H1 (cell line): Measurements from ENCODE around the gene SRI. TPM values are rescaled to one million over a fixed set of nuclear protein-coding genes. Genes with fewer than 3 reads are reported as not detected.

ENCODE experiments used
- CEBPB ChIP-seq: IDR thresholded peaks from 2 replicates; pipeline ENCODE4 v1.6.1; 2012; ENCODE audit warnings: low read depth, low read length
- CTBP2 ChIP-seq: IDR thresholded peaks from 2 replicates; pipeline ENCODE4 v1.7.0; 2011; ENCODE audit warnings: borderline replicate concordance, mild to moderate bottlenecking, moderate library complexity, mixed read lengths, low read length; ENCODE audit not compliant: insufficient read depth, insufficient read length
- EP300 ChIP-seq, 2 experiments: IDR thresholded peaks; 1 replicate in 1 of 2; 2 replicates in 1 of 2; pipeline ENCODE4 v1.6.1; 2011 to 2012; ENCODE audit warnings: low read depth in 2 of 2, low read length in 2 of 2, mild to moderate bottlenecking in 2 of 2, borderline replicate concordance in 1 of 2, inconsistent platforms in 1 of 2, moderate library complexity in 1 of 2
- RNF2 ChIP-seq: fragments of 200-900, 300-1000 bp; sonication (generic); IDR thresholded peaks from 2 replicates; pipeline ENCODE4 v1.7.1; 2016; ENCODE audit warnings: borderline replicate concordance, low read depth, mild to moderate bottlenecking, antibody characterized with exemption, low read length; ENCODE audit not compliant: poor library complexity, severe bottlenecking; ENCODE audit errors: missing control alignments
- polyA plus RNA-seq, 7 experiments: library from polyadenylated mRNA; depleted of rRNA in 3 of 7; stranded (reverse) in 5 of 7; unstranded in 2 of 7; fragments of >200 nt in 5 of 7; fragments of 200-250 nt in 2 of 7; gene quantifications; 1 replicate in 5 of 7; 2 replicates in 1 of 7; 4 replicates in 1 of 7; pipeline versions ENCODE4 v1.2.1 to v1.2.3, GENCODE V29; 2011 to 2013; ENCODE audit warnings: missing spikeins in 2 of 7, mixed read lengths in 2 of 7
- total RNA-seq: library from RNA; stranded (reverse); fragmentation: NEBNext Ultra II Directional; extraction: Animal tissue kit (Norgen Biotek cat#: 25700); gene quantifications from 2 replicates; pipeline ENCODE4 v1.2.1, GENCODE V29; 2021
- TF ChIP-seq, protein P1 (sequence below): fragments of 300-600 bp; sonication (generic); IDR thresholded peaks from 2 replicates; pipeline ENCODE4 v1.7.1; 2012; ENCODE audit warnings: low read length, moderate library complexity, mild to moderate bottlenecking, inconsistent platforms; ENCODE audit not compliant: insufficient replicate concordance

The SRI gene
- total and polyA plus RNA-seq, 2 of the 8 experiments (the other 6 are each of a cell fraction or from before 2014, with no cell fraction given): 118 to 170 TPM

- TF ChIP-seq RNF2 (no peak), CTBP2 (no peak), CEBPB (no peak), EP300 (IDR thresholded peaks at IDR 0.05; ENCODE audit: borderline replicate concordance in 1 of 2, low read depth in 2 of 2, low read length in 2 of 2) (no peak)
- TF ChIP-seq, protein P1, sequence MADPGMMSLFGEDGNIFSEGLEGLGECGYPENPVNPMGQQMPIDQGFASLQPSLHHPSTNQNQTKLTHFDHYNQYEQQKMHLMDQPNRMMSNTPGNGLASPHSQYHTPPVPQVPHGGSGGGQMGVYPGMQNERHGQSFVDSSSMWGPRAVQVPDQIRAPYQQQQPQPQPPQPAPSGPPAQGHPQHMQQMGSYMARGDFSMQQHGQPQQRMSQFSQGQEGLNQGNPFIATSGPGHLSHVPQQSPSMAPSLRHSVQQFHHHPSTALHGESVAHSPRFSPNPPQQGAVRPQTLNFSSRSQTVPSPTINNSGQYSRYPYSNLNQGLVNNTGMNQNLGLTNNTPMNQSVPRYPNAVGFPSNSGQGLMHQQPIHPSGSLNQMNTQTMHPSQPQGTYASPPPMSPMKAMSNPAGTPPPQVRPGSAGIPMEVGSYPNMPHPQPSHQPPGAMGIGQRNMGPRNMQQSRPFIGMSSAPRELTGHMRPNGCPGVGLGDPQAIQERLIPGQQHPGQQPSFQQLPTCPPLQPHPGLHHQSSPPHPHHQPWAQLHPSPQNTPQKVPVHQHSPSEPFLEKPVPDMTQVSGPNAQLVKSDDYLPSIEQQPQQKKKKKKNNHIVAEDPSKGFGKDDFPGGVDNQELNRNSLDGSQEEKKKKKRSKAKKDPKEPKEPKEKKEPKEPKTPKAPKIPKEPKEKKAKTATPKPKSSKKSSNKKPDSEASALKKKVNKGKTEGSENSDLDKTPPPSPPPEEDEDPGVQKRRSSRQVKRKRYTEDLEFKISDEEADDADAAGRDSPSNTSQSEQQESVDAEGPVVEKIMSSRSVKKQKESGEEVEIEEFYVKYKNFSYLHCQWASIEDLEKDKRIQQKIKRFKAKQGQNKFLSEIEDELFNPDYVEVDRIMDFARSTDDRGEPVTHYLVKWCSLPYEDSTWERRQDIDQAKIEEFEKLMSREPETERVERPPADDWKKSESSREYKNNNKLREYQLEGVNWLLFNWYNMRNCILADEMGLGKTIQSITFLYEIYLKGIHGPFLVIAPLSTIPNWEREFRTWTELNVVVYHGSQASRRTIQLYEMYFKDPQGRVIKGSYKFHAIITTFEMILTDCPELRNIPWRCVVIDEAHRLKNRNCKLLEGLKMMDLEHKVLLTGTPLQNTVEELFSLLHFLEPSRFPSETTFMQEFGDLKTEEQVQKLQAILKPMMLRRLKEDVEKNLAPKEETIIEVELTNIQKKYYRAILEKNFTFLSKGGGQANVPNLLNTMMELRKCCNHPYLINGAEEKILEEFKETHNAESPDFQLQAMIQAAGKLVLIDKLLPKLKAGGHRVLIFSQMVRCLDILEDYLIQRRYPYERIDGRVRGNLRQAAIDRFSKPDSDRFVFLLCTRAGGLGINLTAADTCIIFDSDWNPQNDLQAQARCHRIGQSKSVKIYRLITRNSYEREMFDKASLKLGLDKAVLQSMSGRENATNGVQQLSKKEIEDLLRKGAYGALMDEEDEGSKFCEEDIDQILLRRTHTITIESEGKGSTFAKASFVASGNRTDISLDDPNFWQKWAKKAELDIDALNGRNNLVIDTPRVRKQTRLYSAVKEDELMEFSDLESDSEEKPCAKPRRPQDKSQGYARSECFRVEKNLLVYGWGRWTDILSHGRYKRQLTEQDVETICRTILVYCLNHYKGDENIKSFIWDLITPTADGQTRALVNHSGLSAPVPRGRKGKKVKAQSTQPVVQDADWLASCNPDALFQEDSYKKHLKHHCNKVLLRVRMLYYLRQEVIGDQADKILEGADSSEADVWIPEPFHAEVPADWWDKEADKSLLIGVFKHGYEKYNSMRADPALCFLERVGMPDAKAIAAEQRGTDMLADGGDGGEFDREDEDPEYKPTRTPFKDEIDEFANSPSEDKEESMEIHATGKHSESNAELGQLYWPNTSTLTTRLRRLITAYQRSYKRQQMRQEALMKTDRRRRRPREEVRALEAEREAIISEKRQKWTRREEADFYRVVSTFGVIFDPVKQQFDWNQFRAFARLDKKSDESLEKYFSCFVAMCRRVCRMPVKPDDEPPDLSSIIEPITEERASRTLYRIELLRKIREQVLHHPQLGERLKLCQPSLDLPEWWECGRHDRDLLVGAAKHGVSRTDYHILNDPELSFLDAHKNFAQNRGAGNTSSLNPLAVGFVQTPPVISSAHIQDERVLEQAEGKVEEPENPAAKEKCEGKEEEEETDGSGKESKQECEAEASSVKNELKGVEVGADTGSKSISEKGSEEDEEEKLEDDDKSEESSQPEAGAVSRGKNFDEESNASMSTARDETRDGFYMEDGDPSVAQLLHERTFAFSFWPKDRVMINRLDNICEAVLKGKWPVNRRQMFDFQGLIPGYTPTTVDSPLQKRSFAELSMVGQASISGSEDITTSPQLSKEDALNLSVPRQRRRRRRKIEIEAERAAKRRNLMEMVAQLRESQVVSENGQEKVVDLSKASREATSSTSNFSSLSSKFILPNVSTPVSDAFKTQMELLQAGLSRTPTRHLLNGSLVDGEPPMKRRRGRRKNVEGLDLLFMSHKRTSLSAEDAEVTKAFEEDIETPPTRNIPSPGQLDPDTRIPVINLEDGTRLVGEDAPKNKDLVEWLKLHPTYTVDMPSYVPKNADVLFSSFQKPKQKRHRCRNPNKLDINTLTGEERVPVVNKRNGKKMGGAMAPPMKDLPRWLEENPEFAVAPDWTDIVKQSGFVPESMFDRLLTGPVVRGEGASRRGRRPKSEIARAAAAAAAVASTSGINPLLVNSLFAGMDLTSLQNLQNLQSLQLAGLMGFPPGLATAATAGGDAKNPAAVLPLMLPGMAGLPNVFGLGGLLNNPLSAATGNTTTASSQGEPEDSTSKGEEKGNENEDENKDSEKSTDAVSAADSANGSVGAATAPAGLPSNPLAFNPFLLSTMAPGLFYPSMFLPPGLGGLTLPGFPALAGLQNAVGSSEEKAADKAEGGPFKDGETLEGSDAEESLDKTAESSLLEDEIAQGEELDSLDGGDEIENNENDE: no peak
Observed at GRCh38 chr7:88268051-88268450, 48.2 kb upstream of the SRI start (continued).
